NCI-H226 (cell line): Measurements from ENCODE around the gene CNTF.

Experiments used
- DNase-seq: peaks from one replicate; pipeline ENCODE4 v3.0.0-alpha.2; 2015

The CNTF gene

DNA sequence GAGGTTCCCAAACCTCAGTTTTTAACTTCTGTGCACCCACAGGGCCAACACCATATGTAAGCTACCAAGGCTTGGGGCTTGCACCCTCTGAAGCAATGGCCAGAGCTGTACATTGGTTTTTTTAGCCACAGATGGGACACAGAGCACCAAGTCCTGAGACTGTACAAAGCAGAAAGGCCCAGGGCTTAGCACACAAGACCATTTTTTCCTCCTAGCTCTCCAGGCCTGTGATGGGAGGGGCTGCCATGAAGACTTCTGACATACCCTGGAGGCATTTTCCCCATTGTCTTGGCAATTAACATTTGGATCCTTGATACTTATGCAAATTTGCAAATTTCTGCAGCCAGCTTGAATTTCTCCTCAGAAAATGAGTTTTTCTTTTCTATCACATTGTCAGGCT, 23.4 kb downstream of the CNTF start:
- DNase-seq = no peak

- DNase-seq = no peak
Observed at GRCh38 chr11:58647141-58647699, 24.8 kb downstream of the CNTF start.

GRCh38 chr11:58647866-58648265, 25.4 kb downstream of the CNTF start:
- no peak for DNase-seq

DNA sequence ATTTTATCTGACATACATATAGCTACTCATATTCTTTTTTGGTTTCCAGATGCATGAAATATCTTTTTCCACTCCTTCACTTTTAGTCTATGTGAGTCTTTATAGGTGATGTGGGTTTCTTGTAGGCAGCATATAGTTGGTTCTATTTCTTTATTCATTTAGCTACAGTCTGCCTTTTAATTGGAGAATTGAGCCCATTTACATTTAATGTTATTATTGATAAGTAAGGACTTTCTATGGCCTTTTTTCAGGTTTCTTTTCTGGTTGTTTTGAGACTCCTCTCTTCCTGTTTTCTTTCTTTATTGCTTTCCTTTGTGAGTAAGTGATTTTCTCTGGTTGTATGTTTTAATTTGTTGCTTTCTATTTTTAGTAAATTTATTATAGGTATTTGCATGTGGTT, 27.2 kb downstream of the CNTF start:
- DNase-seq = no peak

- no peak for DNase-seq
Observed at GRCh38 chr11:58650496-58650895, 28.0 kb downstream of the CNTF start.

DNA sequence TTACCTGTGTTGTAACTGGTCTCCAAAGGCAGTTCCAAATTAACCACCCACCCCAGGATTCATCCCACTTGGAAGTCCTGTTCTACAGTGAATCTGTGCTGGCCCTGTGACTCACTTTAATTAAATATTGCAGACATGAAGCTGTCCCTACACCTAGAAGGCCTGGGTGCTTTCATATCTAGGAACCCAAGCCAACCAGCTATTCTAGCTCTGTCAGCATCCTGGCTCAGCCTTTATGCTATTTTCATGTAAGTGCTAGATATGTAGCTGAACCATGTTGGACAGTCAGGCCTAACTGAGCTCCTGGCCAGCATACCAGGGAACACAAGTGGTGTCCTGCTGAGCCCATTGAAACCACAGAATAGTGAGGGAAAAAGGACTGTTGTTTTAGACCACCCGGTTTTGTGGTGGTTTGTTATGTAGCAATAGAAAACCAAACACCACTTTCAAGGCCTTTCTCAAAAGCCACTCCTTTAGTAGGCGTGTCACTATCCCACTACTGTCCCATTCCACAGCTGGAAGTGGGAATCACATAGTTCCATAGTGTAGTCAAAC, 30.3 kb downstream of the CNTF start:
- DNase-seq = no peak

- peak; percentile 59 for DNase-seq
Observed at GRCh38 chr11:58654079-58654907, 31.8 kb downstream of the CNTF start.

GRCh38 chr11:58654908-58655296, 32.4 kb downstream of the CNTF start:
- DNase-seq = no peak

DNA sequence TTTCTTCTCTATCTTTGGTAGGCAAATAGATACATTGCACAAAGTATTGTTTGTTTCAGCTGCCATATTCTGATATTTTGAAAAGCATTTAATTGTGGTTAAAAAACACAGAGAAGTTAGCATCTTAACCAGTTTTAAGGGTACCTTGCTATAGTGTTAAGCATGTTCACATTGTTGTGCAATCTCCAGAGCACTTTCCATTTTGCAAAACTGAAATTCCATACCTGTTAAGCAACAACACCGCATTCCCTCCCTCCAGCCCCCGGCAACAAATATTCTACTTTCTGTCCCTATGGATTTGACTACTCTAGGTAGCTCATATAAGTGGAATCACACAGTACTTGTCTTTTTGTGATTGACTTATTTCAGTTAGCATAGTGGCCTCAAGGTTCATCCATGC, 33.9 kb downstream of the CNTF start:
- no peak for DNase-seq

DNA sequence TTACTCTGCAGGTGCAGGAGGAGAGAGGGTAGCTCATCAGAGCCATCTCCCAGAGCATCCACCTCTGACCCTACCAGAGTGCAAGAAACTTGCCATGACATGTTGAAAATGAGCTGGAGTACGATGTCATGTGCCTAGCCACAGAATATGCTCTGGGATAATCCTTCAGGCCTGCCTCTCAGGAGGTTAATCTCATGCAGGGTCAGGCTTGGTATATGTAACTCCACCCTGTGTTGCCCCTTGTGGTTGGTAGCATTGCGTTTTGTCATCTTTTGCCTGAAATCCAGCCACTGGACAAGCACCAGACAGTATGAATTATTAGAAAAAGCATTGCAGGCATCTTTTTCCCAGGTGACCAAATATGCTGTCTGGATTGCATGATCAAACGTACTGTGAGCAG, 36.2 kb downstream of the CNTF start:
- DNase-seq = no peak

GRCh38 chr11:58659404-58659803, 36.9 kb downstream of the CNTF start:
- no peak for DNase-seq

DNA sequence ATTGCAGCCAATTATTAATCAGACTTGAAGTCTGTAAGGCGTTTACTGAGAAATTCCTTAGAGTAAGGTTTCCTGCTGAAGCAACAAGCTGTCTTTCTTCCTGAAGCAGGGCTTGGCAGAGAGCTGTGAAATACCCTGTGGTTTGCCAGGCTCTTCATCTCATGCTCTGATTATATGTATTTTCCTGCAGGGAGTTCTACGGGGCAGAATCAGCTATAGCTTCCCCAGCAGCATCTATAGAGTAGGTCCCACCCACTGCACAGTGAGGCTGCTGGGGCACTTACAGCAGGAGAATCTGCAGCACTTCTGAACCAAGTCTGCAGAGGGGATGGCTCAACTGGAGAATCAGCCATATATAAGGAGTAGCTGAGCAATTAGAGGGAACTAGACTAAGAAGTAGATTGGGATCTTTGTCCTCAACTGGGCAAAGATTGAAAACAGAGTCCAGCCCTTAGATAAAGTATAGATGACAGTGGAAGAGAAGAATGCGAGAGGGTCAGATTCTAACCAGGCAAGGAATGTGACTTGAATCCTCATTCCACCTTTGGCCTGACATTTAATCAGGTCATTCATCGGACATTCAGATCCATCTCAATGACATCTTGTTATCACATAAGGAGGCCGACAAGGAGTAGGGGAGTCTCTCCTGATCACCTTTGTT, 37.6 kb downstream of the CNTF start:
- peak; percentile 14 for DNase-seq

- no peak for DNase-seq
Observed at GRCh38 chr11:58671983-58672633, 49.6 kb downstream of the CNTF start.

DNA sequence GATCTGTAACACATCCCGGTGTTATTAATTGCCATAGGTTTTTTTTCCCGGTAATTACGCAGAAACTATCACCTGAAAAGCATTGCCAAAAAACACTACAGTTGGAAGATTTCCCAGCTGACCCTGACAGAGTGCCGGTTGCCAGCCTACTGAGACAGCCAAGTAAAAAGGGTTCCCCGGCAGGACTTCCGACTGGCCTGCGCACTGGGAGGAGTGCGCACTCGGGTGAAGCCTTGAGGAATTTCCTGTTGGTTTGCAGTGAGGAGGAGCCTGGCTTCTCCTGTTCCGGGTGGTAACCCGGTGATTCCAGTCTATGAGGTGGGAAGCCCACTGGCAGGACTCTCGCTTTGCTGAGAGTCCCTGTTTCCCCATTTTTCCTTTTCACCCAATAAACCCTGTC, 52.1 kb downstream of the CNTF start:
- no peak for DNase-seq
